Lung (tissue), 12 donors: ENCODE measurements around the gene SGSM2. TPM values are rescaled to one million over a fixed set of nuclear protein-coding genes. Genes with fewer than 3 reads are reported as not detected.

ENCODE experiments used
- ATAC-seq: fragments of 200-7000 bp; cut with Tn5 transposase; one replicate; pipeline ENCODE4 v1.9.1; 2020; ENCODE audit warnings: moderate number of reproducible peaks; ENCODE audit not compliant: insufficient read depth, low FRiP score
- DNase-seq, 3 donors: peaks; one replicate each; pipeline ENCODE4 v3.0.0-alpha.2; 2013 to 2017
- H3K27ac ChIP-seq, 2 donors: one replicate each; pipeline ENCODE4 v1.5.1; 2013; ENCODE audit warnings: mild to moderate bottlenecking in 2 of 2, moderate library complexity in 2 of 2, control low read depth in 1 of 2, inconsistent platforms in 1 of 2, low read depth in 1 of 2, low read length in 1 of 2
- H3K27me3 ChIP-seq, 3 donors: one replicate each; pipeline ENCODE4 v1.5.1; 2013; ENCODE audit warnings: low read length in 2 of 3; ENCODE audit not compliant: control insufficient read depth in 3 of 3, insufficient read depth in 3 of 3
- H3K36me3 ChIP-seq, 4 donors: one replicate each; pipeline ENCODE4 v1.5.1; 2013; ENCODE audit warnings: low read length in 4 of 4, mild to moderate bottlenecking in 1 of 4, moderate library complexity in 1 of 4; ENCODE audit not compliant: control insufficient read depth in 4 of 4, insufficient read depth in 4 of 4
- H3K4me1 ChIP-seq, 5 donors: one replicate each; pipeline ENCODE4 v1.5.1; 2013; ENCODE audit warnings: low read length in 5 of 5, mild to moderate bottlenecking in 2 of 5, moderate library complexity in 1 of 5; ENCODE audit not compliant: control insufficient read depth in 5 of 5, insufficient read depth in 5 of 5
- H3K4me3 ChIP-seq: one replicate; pipeline ENCODE4 v1.5.1; 2013; ENCODE audit warnings: mild to moderate bottlenecking, control low read depth, moderate library complexity
- H3K9ac ChIP-seq, 2 donors: one replicate each; pipeline ENCODE4 v1.5.1; 2013; ENCODE audit warnings: low read length in 2 of 2, control low read depth in 1 of 2; ENCODE audit not compliant: insufficient read depth in 1 of 2
- H3K9me3 ChIP-seq, 4 donors: one replicate each; pipeline ENCODE4 v1.5.1; 2013; ENCODE audit warnings: low read length in 3 of 4, mild to moderate bottlenecking in 1 of 4, moderate library complexity in 1 of 4; ENCODE audit not compliant: control insufficient read depth in 4 of 4, insufficient read depth in 3 of 4
- WGBS, 2 donors: extraction: QIAGEN DNeasy Blood & Tissue Kit; methylation state at CpG; one replicate each; pipeline ENCODE4 v1.1.7; 2013; 5-methylcytosine and 5-hydroxymethylcytosine counted together
- polyA plus RNA-seq, 2 donors: library from polyadenylated mRNA; stranded (reverse); fragments of 200-250 nt; gene quantifications; one replicate each; pipeline ENCODE4 v1.2.1, GENCODE V29; 2013
- total RNA-seq, 2 donors: library from RNA; depleted of rRNA in 1 of 2; stranded (reverse); fragments of >200 nt in 1 of 2; gene quantifications; one replicate each; pipeline ENCODE4 v1.2.1, GENCODE V29; 2014 to 2021
- TF ChIP-seq, protein P1 (sequence below): IDR thresholded peaks from 2 replicates; pipeline ENCODE4 v1.5.1; 2012; ENCODE audit warnings: mild to moderate bottlenecking; ENCODE audit errors: control extremely low read depth, extremely low read depth
- donor health status: control.
- donor health status: control.
- donor health status: Bipolar disorder and iron deficiency.
- donor health status: healthy.
- donor health status: DM: yes; HTN: yes; CAD: no.

Gene SGSM2
- total and polyA plus RNA-seq, 4 donors: 33.1 to 60.8 (median 52.4) TPM

DNA sequence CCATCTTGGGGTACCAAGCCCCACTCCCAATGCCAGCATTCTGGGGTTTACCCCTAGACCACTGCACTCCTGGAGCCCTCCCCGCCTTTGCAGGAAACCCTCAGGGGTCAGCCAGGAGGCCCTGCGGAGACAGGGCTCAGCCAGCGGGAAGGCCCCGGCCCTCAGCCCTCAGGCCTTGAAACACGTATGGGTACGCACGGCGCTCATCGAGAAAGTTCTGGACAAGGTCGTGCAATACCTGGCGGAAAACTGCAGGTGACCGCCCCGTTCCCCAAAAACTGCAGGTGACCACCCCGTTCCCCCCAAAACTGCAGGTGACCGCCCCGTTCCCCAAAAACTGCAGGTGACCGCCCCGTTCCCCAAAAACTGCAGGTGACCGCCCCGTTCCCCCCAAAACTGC lies 24.7 kb downstream of the SGSM2 start:
- WGBS, 2 donors: 96 to 98% methylated on average over 20 of the region's 20 CpGs
- no peaks in the 10 kb centered on the region for H3K27me3 ChIP-seq
- TF ChIP-seq, protein P1, sequence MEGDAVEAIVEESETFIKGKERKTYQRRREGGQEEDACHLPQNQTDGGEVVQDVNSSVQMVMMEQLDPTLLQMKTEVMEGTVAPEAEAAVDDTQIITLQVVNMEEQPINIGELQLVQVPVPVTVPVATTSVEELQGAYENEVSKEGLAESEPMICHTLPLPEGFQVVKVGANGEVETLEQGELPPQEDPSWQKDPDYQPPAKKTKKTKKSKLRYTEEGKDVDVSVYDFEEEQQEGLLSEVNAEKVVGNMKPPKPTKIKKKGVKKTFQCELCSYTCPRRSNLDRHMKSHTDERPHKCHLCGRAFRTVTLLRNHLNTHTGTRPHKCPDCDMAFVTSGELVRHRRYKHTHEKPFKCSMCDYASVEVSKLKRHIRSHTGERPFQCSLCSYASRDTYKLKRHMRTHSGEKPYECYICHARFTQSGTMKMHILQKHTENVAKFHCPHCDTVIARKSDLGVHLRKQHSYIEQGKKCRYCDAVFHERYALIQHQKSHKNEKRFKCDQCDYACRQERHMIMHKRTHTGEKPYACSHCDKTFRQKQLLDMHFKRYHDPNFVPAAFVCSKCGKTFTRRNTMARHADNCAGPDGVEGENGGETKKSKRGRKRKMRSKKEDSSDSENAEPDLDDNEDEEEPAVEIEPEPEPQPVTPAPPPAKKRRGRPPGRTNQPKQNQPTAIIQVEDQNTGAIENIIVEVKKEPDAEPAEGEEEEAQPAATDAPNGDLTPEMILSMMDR: no peak
- H3K9me3 ChIP-seq: no peaks in the 10 kb centered on the region
- H3K27ac ChIP-seq: no peak overlapping the region
- H3K9ac ChIP-seq: no peak overlapping the region
- H3K4me3 ChIP-seq: no peak overlapping the region
- DNase-seq (no peak), ATAC-seq (no peak)
- peaks cover 0 to 13% (median 3%) of the 10 kb centered on the region in 5 donors for H3K4me1 ChIP-seq
- peaks cover 0 to 37% (median 8%) of the 10 kb centered on the region in 4 donors for H3K36me3 ChIP-seq

- WGBS, 2 donors: 92 to 96% methylated on average over 19 of the region's 19 CpGs
Observed at GRCh38 chr17:2362416-2362815, 25.1 kb downstream of the SGSM2 start.

DNA sequence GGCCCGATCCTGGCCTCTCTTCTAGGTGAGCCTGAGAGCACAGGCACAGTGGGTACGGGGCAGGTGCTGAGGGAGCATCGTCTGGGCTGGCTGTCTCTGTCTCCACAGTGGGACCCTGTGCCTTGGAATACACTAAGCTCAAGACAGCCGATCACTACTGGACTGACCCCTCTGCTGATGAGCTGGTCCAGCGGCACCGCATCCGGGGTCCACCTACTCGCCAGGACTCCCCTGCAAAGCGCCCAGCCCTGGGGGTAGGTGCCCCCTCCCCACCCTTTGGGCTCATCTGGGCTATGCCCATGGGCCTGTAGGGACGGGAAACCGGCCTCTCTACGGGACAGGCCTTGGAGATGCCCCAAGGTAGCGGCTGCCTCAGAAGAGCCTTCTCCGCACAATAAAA lies 25.6 kb downstream of the SGSM2 start:
- H3K36me3 ChIP-seq: peaks cover 0 to 39% (median 8%) of the 10 kb centered on the region in 4 donors
- WGBS, 2 donors: 97% methylated on average over 14 of the region's 14 CpGs
- H3K4me1 ChIP-seq: peaks cover 0 to 13% (median 3%) of the 10 kb centered on the region in 5 donors
- no peak for DNase-seq
- no peak overlapping the region for H3K27ac ChIP-seq
- ATAC-seq: no peak
- no peak overlapping the region for H3K9ac ChIP-seq
- no peaks in the 10 kb centered on the region for H3K9me3 ChIP-seq
- H3K27me3 ChIP-seq: no peaks in the 10 kb centered on the region
- no peak overlapping the region for H3K4me3 ChIP-seq
- TF ChIP-seq, protein P1: no peak

More at GRCh38 chr17:2362416-2362815, 25.1 kb downstream of the SGSM2 start:
- Histone ChIP-seq H3K36me3 (peaks cover 0 to 39% (median 8%) of the 10 kb centered on the region in 4 donors), H3K9me3 (no peaks in the 10 kb centered on the region), H3K4me1 (peaks cover 0 to 13% (median 3%) of the 10 kb centered on the region in 5 donors), H3K27me3 (no peaks in the 10 kb centered on the region), H3K27ac (no peak overlapping the region), H3K9ac (no peak overlapping the region), H3K4me3 (no peak overlapping the region)
- DNase-seq: no peak
- TF ChIP-seq, protein P1: no peak
- no peak for ATAC-seq

DNA sequence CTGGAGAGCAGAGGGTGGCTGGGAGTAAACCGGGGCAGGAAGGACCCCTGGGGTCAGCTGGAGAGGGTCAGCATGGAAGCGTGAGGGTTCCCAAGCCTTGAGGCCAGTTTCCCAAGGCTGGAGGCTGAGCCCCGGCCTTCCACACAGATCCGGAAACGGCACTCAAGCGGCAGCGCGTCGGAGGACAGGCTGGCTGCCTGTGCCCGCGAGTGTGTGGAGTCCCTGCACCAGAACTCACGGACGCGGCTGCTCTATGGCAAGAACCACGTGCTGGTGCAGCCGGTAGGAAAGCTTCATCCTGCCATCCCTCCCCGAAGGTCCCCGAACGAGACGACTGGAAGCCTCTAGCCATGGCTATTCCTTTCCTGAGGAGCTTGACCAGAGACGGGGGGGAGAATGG lies 26.0 kb downstream of the SGSM2 start:
- Histone ChIP-seq H3K4me1 (peaks cover 0 to 13% (median 3%) of the 10 kb centered on the region in 5 donors), H3K9ac (no peak overlapping the region), H3K4me3 (no peak overlapping the region), H3K27me3 (no peaks in the 10 kb centered on the region), H3K27ac (no peak overlapping the region), H3K9me3 (no peaks in the 10 kb centered on the region), H3K36me3 (peaks cover 0 to 39% (median 8%) of the 10 kb centered on the region in 4 donors)
- WGBS, 2 donors: 94 to 96% methylated on average over 21 of the region's 21 CpGs
- no peak for DNase-seq
- no peak for ATAC-seq
- TF ChIP-seq, protein P1: no peak
